GM06990 (cell line): Measurements from ENCODE around the gene CD151.

Experiments used
- DNase-seq: peaks from one replicate; pipeline ENCODE4 v3.0.0-alpha.2; 2011; ENCODE audit not compliant: insufficient read length; ENCODE audit errors: extremely low read depth
- H3K27me3 ChIP-seq: replicated peaks from 2 replicates; pipeline ENCODE4 v1.6.0; 2011; ENCODE audit warnings: low read length; ENCODE audit not compliant: control insufficient read depth, insufficient read depth
- H3K36me3 ChIP-seq: 2 replicates; pipeline ENCODE4 v1.5.1; 2011; ENCODE audit warnings: low read length; ENCODE audit not compliant: control insufficient read depth, insufficient read depth
- H3K4me3 ChIP-seq: replicated peaks from 2 replicates; pipeline ENCODE4 v1.5.1; 2011; ENCODE audit warnings: low read depth, mild to moderate bottlenecking, control low read depth, low read length
- TF ChIP-seq, protein P1 (sequence below): IDR thresholded peaks from 2 replicates; pipeline ENCODE4 v1.5.1; 2011; ENCODE audit warnings: low read length, control low read depth, mild to moderate bottlenecking, inconsistent platforms; ENCODE audit not compliant: insufficient read depth, poor library complexity, severe bottlenecking

Gene CD151

DNA sequence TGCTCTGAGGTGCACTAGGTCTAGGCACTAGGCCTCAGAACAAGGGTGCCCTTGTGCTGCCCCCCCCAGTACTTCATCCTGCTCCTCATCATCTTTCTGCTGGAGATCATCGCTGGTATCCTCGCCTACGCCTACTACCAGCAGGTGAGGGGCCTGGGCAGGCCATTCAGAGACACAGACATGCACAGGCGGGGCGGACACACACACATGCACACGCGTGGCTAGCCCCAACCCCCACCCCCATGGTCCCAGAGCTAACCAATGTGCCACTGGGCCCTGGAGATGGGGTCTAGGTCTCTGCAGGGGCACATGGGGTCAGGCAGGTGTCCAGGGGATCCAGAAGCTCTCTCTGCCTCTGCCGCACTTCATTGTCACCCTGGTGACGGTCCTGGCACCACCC, 3.9 kb downstream of the CD151 start:
- Histone ChIP-seq H3K27me3 (no peaks in the 10 kb centered on the region; the same call in 1 of the 2 replicates), H3K36me3 (peaks cover 25% of the 10 kb centered on the region), H3K4me3 (no peak overlapping the region)
- TF ChIP-seq, protein P1, sequence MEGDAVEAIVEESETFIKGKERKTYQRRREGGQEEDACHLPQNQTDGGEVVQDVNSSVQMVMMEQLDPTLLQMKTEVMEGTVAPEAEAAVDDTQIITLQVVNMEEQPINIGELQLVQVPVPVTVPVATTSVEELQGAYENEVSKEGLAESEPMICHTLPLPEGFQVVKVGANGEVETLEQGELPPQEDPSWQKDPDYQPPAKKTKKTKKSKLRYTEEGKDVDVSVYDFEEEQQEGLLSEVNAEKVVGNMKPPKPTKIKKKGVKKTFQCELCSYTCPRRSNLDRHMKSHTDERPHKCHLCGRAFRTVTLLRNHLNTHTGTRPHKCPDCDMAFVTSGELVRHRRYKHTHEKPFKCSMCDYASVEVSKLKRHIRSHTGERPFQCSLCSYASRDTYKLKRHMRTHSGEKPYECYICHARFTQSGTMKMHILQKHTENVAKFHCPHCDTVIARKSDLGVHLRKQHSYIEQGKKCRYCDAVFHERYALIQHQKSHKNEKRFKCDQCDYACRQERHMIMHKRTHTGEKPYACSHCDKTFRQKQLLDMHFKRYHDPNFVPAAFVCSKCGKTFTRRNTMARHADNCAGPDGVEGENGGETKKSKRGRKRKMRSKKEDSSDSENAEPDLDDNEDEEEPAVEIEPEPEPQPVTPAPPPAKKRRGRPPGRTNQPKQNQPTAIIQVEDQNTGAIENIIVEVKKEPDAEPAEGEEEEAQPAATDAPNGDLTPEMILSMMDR, result no peak
- DNase-seq, result no peak

DNA sequence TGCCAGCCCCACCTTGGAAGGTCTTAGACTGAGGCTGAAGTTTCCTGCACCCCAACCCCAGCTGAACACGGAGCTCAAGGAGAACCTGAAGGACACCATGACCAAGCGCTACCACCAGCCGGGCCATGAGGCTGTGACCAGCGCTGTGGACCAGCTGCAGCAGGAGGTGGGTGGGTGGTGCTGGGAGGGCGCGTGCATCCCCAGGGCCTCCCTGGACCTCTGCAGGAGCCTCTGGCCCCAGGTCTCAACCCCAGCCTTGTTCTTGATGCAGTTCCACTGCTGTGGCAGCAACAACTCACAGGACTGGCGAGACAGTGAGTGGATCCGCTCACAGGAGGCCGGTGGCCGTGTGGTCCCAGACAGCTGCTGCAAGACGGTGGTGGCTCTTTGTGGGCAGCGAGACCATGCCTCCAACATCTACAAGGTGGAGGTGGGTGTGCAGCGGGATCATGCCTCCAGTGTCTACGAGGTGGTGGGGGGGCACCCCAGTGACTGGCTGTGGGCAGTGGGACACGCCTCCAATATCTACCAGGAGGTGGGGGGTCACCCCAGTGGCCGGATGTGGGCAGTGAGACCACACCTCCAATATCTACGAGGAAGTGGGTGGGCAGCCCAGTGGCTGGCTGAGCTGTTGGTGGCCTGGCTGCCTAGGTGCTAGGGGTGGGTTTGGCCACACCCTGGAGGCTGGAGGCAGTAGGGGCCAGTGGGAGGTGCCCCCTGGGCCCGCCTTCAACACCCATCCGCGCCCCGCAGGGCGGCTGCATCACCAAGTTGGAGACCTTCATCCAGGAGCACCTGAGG, 4.6 kb downstream of the CD151 start:
- Histone ChIP-seq H3K4me3 (no peak overlapping the region), H3K27me3 (no peaks in the 10 kb centered on the region; the same call in 1 of the 2 replicates), H3K36me3 (peaks cover 25% of the 10 kb centered on the region)
- TF ChIP-seq, protein P1, result no peak
- no peak for DNase-seq

DNA sequence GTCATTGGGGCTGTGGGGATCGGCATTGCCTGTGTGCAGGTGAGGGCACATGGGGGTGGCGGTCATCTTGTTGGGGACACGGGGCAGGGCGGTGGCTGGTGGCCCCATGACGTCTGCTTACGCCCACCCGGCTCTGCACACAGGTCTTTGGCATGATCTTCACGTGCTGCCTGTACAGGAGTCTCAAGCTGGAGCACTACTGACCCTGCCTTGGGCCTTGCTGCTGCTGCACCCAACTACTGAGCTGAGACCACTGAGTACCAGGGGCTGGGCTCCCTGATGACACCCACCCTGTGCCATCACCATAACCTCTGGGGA, 5.2 kb downstream of the CD151 start:
- peaks cover 25% of the 10 kb centered on the region for H3K36me3 ChIP-seq
- H3K4me3 ChIP-seq, result no peak overlapping the region
- no peak for DNase-seq
- TF ChIP-seq, protein P1, result no peak
- H3K27me3 ChIP-seq, result no peaks in the 10 kb centered on the region; the same call in 1 of the 2 replicates

GRCh38 chr11:838441-839279, 5.9 kb downstream of the CD151 start:
- TF ChIP-seq, protein P1, result peak; percentile 7
- H3K36me3 ChIP-seq, result peaks cover 25% of the 10 kb centered on the region
- no peak for DNase-seq
- no peaks in the 10 kb centered on the region; the same call in 1 of the 2 replicates for H3K27me3 ChIP-seq
- no peak overlapping the region for H3K4me3 ChIP-seq

DNA sequence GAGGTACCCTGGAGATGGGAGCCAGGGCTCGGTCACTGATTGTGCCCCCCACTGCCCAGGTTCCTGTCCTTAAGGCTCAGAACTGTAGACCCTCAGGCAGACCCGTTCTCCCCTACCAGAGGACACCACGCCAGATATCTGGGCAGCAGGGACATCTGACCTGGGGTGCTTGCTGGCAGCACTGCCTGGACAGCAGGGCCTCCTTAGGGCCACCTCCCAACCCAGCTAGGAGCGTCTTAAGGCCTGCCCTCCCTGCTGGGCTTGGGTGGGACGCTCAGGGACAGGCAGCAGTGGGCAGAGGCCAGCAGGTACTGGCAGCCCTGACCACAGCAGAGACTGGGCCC, 6.5 kb downstream of the CD151 start:
- no peak overlapping the region for H3K4me3 ChIP-seq

More for the DNA sequence above, 6.5 kb downstream of the CD151 start:
- peaks cover 25% of the 10 kb centered on the region for H3K36me3 ChIP-seq
- H3K27me3 ChIP-seq, result no peaks in the 10 kb centered on the region
- TF ChIP-seq, protein P1, result no peak
- DNase-seq, result no peak
